Measurements from ENCODE around the gene SMPD3. TPM values are rescaled to one million over a fixed set of nuclear protein-coding genes. Genes with fewer than 3 reads are reported as not detected.

The SMPD3 gene
- total RNA-seq, 1 experiment from 2014 or later: 0.70 TPM

GRCh38 chr16:68492151-68492542 is 43.8 kb upstream of the SMPD3 start:
- Histone ChIP-seq H2AK5ac (ENCODE audit: insufficient read length, low read length) (no peak overlapping the region), H4K91ac (ENCODE audit: insufficient read length, low read depth, low read length) (no peak overlapping the region), H3K79me1 (ENCODE audit: insufficient read depth, low read depth, low read length, poor library complexity, severe bottlenecking) (no peaks in the 10 kb centered on the region), H2BK120ac (ENCODE audit: low read depth, low read length, poor library complexity, severe bottlenecking) (no peak overlapping the region), H3K18ac (ENCODE audit: insufficient read length, low read depth, low read length) (no peak overlapping the region), H3K23ac (ENCODE audit: insufficient read length, low read depth, low read length) (no peak overlapping the region), H3K4me1 (ENCODE audit: insufficient read depth, low read length) (no peaks in the 10 kb centered on the region; the same call in 1 of the 2 replicates), H3T11ph (ENCODE audit: low read length) (no peak overlapping the region), H3K79me2 (ENCODE audit: insufficient read depth, low read length) (no peaks in the 10 kb centered on the region), H4K20me1 (ENCODE audit: control insufficient read depth, insufficient read depth, insufficient read length) (no peaks in the 10 kb centered on the region), H3K14ac (ENCODE audit: insufficient read depth, low read length) (no peak overlapping the region), H4K8ac (replicated peaks; ENCODE audit: insufficient read length, low read depth, low read length) (no peak overlapping the region), H2BK5ac (ENCODE audit: insufficient read length, low read length) (no peak overlapping the region), H2AFZ (ENCODE audit: low read length) (no peak overlapping the region), H2BK12ac (ENCODE audit: insufficient read length, low read depth, low read length) (no peak overlapping the region), H3K9me3 (ENCODE audit: control insufficient read depth, low read depth, low read length) (no peaks in the 10 kb centered on the region), H3K9ac (ENCODE audit: extremely low read depth, insufficient read length, low read length) (no peak overlapping the region), H3K27me3 (ENCODE audit: insufficient read depth, low read length) (no peaks in the 10 kb centered on the region), H3K23me2 (ENCODE audit: insufficient read length, low read depth, low read length, poor library complexity, severe bottlenecking) (no peaks in the 10 kb centered on the region), H3K27ac (ENCODE audit: insufficient read length, low read depth, low read length) (no peak overlapping the region), H2BK20ac (ENCODE audit: low read depth, low read length, poor library complexity, severe bottlenecking) (no peak overlapping the region), H3K56ac (ENCODE audit: insufficient read length, low read depth, low read length) (no peak overlapping the region), H2BK15ac (ENCODE audit: low read depth, low read length) (no peak overlapping the region), H3K4me2 (ENCODE audit: insufficient read depth, insufficient read length, low read length) (no peak overlapping the region), H4K5ac (ENCODE audit: insufficient read length, low read depth, low read length) (no peak overlapping the region), H3K4ac (ENCODE audit: low read depth, low read length) (no peak overlapping the region)
- Mint-ChIP-seq H3K27me3 (ENCODE audit: low read depth) (no peaks in the 10 kb centered on the region; the same call in 1 of the 2 replicates), H3K4me3 (no peak overlapping the region), H3K36me3 (ENCODE audit: insufficient read depth in 1 of 3, low read depth in 3 of 3) (peaks cover 0 to 8% (median 3%) of the 10 kb centered on the region in 3 experiments; a peak in 5 of 7 replicates), H3K4me1 (peaks cover 14 to 22% of the 10 kb centered on the region in 2 experiments), H3K27ac (no peak overlapping the region; a peak in 1 of 7 replicates), H3K9me3 (peaks cover 7 to 11% of the 10 kb centered on the region in 2 experiments; a peak in 4 of 5 replicates)
- TF ChIP-seq CTCF (conservative IDR thresholded peaks at IDR 0.05): no peak
- WGBS (ENCODE audit: extremely low coverage, insufficient read length, low lambda C conversion rate): no CpG with 5 or more reads among the region's 11 CpGs
- no peak for DNase-seq
